Myocyte (in vitro differentiated cells): ENCODE data around the gene APC2. TPM values are rescaled to one million over a fixed set of nuclear protein-coding genes. Genes with fewer than 3 reads are reported as not detected.

ENCODE experiments used
- DNase-seq: peaks from one replicate; pipeline ENCODE4 v3.0.0-alpha.2; 2012; ENCODE audit warnings: low read depth
- total RNA-seq: library from RNA; depleted of rRNA; stranded (reverse); fragments of >200 nt; gene quantifications from 2 replicates; pipeline ENCODE4 v1.2.3, GENCODE V29; 2014

Gene APC2
- total RNA-seq, 1 donor from 2014 or later = 0.53 TPM

GRCh38 chr19:1465191-1466016 lies 15.5 kb downstream of the APC2 start:
- no peak for DNase-seq

DNA sequence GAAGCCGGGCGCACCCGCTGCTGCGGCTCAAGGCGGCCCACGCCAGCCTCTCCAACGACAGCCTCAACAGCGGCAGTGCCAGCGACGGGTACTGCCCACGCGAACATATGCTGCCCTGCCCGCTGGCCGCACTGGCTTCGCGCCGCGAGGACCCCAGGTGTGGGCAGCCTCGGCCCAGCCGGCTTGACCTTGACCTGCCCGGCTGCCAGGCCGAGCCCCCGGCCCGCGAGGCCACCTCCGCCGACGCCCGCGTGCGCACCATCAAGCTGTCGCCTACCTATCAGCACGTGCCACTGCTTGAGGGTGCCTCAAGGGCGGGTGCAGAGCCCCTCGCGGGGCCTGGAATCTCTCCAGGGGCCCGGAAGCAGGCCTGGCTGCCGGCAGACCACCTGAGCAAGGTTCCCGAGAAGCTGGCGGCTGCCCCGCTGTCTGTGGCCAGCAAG lies 16.1 kb downstream of the APC2 start:
- DNase-seq = no peak

- DNase-seq = no peak
These were observed 16.7 kb downstream of the APC2 start for GRCh38 chr19:1466461-1467214.

- DNase-seq = no peak
These were observed 17.2 kb downstream of the APC2 start for GRCh38 chr19:1467215-1467489.

GRCh38 chr19:1467490-1468273 lies 17.8 kb downstream of the APC2 start:
- DNase-seq = no peak

- no peak for DNase-seq
These were observed 18.4 kb downstream of the APC2 start for GRCh38 chr19:1468274-1468820.

- DNase-seq = peak; percentile 51
These were observed 18.9 kb downstream of the APC2 start for GRCh38 chr19:1468821-1469254.

DNA sequence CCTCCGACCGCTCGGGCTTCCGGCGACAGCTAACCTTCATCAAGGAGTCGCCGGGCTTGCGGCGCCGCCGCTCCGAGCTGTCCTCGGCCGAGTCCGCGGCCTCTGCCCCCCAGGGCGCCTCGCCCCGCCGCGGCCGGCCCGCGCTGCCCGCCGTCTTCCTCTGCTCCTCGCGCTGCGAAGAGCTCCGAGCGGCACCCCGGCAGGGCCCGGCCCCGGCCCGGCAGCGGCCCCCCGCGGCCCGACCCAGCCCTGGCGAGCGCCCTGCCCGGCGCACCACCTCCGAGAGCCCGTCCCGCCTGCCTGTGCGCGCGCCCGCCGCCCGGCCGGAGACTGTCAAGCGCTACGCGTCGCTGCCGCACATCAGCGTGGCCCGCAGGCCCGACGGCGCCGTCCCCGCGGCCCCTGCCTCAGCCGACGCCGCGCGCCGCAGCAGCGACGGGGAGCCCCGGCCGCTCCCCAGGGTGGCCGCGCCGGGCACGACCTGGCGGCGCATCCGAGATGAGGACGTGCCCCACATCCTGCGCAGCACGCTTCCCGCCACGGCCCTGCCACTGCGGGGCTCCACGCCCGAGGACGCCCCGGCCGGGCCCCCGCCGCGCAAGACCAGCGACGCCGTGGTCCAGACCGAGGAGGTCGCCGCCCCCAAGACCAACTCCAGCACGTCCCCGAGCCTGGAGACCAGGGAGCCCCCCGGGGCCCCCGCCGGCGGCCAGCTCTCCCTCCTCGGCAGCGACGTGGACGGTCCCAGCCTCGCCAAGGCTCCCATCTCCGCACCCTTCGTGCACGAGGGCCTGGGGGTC lies 19.5 kb downstream of the APC2 start:
- DNase-seq = no peak

DNA sequence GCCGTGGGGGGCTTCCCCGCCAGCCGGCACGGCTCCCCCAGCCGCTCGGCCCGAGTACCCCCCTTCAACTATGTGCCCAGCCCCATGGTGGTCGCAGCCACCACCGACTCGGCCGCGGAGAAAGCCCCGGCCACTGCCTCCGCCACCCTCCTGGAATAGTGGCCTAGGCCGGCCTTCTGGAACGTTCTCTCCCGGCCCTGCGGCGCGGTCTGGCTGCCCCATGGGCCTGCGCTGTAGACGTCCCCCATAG lies 20.1 kb downstream of the APC2 start:
- no peak for DNase-seq

DNA sequence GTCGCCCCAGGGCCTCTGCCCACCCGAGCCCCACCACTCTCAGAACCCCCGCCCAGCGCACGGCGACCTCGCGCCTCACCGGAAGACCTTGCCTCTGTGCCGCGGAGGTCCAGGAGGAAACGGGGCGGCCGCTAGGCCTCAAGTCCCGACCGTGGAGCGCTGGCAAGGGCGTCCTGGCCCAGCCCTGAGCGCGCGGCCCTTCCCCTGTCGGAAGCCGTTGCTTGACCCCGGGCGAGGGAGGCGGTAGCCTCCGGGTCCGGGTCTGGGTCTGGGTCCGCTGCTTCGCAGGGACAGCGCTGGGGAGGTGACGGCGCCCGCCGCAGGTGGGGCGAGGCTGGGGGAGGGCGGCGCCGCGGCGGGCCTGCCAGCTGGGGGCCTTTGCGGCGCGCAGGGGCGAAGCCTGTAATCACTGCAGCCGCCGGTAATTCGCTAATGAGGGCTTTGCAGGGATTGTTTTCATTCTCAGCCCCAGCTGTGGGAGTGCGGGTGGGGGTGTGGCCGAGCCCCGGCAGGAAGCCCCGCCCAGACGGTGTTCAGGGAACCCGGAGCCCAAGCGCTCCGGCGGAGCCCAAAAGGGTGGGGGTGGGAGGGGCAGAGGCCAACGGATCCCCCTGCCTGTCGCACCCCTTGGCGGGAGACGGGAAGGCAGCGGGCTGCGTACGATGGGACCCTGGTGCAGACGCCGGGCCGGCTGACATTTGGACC lies 20.5 kb downstream of the APC2 start:
- DNase-seq = no peak

GRCh38 chr19:1471010-1471514 lies 21.1 kb downstream of the APC2 start:
- DNase-seq = no peak

GRCh38 chr19:1471515-1472160 lies 21.7 kb downstream of the APC2 start:
- DNase-seq = no peak

- no peak for DNase-seq
These were observed 22.5 kb downstream of the APC2 start for GRCh38 chr19:1472231-1473084.

DNA sequence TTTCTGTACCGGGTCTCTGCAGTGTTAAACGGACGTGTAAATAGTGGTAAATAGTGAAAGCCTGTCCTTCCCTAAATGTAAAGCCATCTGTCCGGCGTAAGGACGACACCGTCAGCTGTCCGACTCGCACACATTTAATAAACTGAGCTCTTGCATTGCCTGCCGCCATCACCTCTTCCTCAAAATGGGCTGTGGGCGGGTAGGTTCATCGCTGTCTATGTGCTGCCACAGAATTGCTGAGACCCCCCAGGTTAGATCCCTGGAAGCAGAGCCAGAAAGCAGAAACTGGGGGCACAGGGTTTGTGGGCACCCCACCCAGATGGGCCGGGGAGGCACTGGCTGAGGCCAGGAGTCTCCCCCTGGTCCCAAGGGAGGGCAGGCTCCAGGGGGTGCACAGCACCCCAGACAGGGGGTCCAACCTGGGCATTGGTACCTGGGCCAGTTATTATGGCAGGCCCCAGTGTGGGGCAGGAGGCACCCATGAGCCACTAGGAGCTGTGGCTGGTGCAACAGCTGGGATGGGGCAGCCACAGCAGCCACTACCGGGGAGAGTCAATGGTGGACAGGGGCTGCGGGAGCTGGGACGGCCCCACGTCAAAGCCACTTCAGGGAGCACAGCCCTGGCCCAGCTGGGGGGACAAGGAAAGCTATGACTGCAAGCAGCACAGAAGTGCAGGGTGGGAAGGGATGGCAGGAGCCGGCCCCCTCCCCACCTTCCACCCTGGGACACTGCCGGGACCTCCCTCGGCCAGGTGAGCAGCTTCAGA lies 23.3 kb downstream of the APC2 start:
- no peak for DNase-seq

GRCh38 chr19:1474011-1474764 lies 24.3 kb downstream of the APC2 start:
- peak; percentile 44 for DNase-seq

GRCh38 chr19:1474765-1475351 lies 24.9 kb downstream of the APC2 start:
- DNase-seq = no peak
